Fibroblast of mammary gland (primary cell): ENCODE measurements around the gene F2RL1.
"Not testable (repeated sequence)": the region's sequence is repeated elsewhere in the genome, so short reads cannot be mapped to it uniquely, and the experiment has no call there.

Experiments
- DNase-seq: peaks from one replicate; pipeline ENCODE4 v3.0.0-alpha.2; 2010; ENCODE audit warnings: low read depth
- H3K4me3 ChIP-seq: 2 replicates; pipeline ENCODE4 v1.5.1; 2011; ENCODE audit warnings: low read depth, mild to moderate bottlenecking, low read length, moderate library complexity; ENCODE audit not compliant: control insufficient read depth
- TF ChIP-seq, protein P1 (sequence below): conservative IDR thresholded peaks from 2 replicates; pipeline ENCODE4 v1.5.1; 2011; ENCODE audit warnings: low read depth, low read length, inconsistent platforms; ENCODE audit not compliant: control insufficient read depth, insufficient read depth

Gene F2RL1

DNA sequence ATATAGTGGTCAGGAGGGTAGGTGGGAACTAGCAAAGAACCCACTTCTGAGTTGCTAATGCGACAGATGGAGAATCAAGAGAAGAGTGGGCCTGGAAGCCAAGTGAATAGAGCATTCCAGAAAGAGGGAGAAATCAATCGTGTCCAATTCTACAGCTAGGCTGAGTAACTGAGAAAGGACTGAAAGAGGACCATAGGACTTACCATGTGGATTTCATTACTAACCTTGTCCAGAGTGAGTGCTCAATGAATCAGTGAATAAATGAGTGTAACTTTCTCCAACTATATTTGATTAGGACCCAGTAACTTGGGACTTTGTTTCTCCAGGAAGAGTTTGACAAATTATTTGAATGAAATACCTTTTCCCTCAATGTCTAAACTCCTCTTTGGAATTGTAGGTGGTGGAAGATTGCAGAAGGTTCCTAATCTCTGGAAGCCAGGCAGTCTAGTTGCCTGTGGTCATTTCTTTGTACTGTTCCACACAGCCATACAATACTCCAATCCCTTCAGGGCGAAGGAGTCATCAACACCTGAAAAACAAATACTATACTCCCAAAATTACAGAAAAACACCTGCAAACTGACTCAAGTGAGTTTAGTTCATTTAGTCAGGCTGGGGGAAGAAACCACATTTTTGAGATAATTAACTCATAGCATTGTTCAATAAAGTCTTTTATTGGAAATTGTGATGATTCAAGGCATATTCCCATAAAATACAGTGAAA is 2.6 kb upstream of the F2RL1 start:
- DNase-seq, result peak; percentile 82
- TF ChIP-seq, protein P1, sequence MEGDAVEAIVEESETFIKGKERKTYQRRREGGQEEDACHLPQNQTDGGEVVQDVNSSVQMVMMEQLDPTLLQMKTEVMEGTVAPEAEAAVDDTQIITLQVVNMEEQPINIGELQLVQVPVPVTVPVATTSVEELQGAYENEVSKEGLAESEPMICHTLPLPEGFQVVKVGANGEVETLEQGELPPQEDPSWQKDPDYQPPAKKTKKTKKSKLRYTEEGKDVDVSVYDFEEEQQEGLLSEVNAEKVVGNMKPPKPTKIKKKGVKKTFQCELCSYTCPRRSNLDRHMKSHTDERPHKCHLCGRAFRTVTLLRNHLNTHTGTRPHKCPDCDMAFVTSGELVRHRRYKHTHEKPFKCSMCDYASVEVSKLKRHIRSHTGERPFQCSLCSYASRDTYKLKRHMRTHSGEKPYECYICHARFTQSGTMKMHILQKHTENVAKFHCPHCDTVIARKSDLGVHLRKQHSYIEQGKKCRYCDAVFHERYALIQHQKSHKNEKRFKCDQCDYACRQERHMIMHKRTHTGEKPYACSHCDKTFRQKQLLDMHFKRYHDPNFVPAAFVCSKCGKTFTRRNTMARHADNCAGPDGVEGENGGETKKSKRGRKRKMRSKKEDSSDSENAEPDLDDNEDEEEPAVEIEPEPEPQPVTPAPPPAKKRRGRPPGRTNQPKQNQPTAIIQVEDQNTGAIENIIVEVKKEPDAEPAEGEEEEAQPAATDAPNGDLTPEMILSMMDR, result no peak
- H3K4me3 ChIP-seq, result no peak overlapping the region

DNA sequence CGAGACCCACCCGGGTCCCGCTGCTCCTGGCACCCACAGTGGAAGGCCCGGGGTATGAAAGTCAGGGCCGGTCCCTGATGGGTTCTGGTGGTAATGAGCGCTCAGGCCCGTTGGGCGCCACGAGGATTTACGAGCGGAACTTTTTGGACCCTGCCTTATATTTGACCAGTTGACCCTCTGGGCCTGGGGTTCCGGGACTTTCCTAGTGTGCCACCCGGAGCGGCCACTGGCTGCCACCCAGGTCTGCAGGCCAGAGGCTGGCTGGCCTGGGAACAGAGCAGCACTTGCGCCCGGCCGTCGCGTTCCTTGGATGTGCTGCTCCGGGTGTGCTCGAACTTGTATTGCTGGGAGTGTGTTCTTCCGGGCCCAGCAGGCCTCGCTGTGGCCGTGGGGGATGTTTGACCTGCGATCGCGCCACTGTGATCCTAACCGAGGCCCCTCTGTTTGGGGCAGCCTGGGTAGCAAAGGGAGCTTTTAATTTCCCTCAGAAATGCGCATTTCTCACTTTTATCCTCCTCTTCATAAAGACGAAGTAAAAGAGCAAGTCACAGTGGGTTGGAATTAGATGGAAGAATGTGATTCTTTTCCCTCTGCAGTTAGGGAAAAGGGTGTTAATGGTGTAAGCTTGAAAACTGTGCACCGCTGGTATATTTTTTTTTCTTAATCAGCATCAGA is 1.2 kb downstream of the F2RL1 start:
- TF ChIP-seq, protein P1, result no peak
- DNase-seq, result no peak
- H3K4me3 ChIP-seq, result peak overlapping the region; percentile 72

DNA sequence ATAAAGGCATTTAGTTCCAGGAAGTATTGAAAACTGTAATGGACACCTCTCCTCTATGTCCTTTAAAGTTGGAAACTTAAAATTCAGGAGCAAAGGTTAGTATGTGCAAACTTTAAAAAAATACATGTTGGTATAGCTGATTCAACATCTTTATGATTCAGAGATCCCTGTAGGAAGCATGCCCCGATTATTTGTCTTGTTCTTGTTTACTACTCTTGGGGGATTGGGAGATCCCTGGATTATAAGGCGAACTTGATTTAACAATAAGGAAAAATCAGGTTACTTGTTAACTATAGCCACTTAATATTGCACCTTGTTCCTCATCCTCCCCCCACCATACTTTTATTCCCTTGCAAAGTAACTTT is 1.7 kb downstream of the F2RL1 start:
- peak; percentile 39 for DNase-seq
- peak overlapping the region; percentile 72 for H3K4me3 ChIP-seq
- TF ChIP-seq, protein P1, result no peak

DNA sequence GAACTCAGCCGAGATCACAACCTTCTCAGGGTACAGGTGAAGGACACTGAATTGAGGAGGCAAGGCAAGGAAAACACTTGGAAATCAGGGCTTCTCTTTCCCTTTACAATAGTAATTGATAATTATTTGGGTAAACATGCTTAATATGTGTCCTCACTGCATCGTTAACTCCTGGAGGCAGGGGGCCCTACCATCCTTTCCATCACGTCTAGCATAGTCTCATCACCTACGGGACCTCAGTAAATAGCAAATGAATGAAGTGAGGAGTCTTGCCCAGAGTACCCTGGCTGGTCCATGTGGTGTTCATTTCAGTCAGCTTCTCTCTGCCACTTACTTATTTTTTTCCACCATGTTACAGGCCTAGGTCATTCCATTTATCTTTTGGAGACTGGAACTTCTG is 2.3 kb downstream of the F2RL1 start:
- H3K4me3 ChIP-seq, result no peak overlapping the region
- TF ChIP-seq, protein P1, result no peak

DNA sequence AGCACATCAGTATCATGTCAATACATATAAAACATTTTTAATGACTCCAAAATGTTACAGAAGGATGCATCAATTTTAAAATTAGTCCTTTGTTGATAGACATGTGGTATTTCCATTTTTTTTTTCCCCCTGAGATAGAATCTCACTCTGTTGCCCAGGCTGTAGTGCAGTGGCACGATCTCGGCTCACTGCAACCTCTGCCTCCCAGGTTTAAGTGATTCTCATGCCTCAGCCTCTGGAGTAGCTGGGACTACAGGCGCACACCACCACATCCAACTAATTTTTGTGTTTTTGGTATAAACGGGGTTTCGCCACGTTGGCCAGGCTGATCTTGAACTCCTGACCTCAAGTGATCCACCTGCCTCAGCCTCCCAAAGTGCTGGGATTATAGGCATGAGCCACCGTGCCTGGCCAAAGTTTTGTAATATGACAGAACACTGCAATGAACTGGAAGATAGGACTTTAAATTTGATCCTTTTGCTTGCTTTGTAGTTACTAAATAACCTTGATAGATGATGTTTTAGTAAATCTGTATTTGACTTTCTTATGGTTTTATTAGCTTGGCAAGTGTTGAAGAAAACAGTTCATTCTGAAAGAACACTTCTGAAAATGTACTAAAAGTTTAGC is 3.4 kb downstream of the F2RL1 start:
- H3K4me3 ChIP-seq, DNase-seq: not testable (repeated sequence)

More for the DNA sequence above, 2.3 kb downstream of the F2RL1 start:
- DNase-seq, result no peak

DNA sequence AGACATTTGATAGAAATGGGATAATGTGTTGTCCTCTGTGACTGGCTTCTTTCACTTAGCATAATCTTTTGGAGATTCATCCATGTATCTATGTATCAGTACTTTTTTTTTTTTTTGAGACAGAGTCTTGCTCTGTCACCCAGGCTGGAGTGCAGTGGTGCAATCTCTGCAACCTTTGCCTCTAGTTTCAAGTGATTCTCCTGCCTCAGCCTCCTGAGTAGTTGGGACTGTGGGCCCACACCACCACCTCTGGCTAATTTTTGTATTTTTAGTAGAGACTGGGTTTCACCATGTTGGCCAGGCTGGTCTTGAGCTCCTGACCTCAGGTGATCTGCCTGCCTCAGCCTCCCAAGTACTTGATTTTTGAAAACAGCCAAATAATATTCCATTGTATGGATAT is 7.6 kb downstream of the F2RL1 start:
- DNase-seq, H3K4me3 ChIP-seq: not testable (repeated sequence)

DNA sequence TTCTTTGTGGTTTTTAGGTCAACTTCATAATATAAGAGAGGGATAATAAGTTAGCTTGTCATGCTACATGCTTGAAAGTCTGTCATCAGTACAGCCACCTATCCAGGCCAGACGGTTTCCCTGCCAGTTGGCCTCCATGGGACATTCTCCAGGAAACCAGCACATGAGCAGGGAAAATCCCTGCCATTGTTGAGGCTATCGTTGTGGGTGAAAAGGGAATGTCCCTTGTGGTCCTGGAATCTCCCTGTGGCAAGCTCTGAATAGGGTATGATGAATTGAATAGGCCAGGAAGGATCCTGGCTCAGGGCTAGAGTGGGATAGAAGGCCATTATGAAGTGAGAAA is 12.3 kb downstream of the F2RL1 start:
- TF ChIP-seq, protein P1, result no peak
- DNase-seq, result peak; percentile 35
- H3K4me3 ChIP-seq, result no peak overlapping the region
